ENCODE measurements around the gene NUP50. TPM values are rescaled to one million over a fixed set of nuclear protein-coding genes. Genes with fewer than 3 reads are reported as not detected.
"Not testable (repeated sequence)": the region's sequence is repeated elsewhere in the genome, so short reads cannot be mapped to it uniquely, and the experiment has no call there.

NUP50 gene
- polyA plus RNA-seq, 1 donor: 75.0 TPM

DNA sequence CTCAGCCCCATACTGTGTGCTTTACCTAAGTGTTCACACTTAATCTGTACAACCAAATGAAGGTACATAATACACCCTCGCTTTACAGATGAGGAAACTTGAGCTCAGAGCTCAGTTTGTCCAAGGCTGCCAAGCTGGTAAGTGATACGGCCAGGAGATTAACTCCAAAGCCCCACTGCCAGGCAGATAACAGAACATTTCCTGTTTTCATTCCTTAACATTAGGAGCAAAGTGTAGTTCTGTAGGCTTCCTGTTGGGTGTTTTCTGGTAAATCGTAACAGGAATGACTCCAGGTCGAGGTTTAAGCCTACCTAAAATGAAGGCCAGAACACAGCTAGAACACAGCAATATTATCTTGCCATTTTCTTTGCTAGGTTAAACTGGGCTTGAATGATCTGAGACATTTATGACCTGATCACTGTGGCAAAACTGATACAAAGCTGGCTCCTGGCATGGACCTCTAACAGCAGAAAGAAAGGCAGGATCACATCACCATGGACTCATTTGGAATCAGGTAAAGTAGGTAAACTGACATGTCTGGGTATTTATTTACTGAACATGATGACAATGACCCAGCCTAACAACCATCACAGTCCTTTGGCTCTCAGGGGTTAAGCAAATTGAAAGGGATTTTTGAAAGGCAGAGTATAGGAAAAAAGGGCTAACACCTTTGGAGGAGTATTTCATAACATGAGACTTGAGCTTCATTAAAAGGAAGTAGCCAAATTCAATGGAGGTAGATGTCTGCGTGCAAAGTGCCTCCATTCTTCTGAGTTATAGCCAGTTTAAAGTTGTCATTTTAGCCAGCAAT lies 3.9 kb upstream of the NUP50 start:
- no peak for DNase-seq

DNA sequence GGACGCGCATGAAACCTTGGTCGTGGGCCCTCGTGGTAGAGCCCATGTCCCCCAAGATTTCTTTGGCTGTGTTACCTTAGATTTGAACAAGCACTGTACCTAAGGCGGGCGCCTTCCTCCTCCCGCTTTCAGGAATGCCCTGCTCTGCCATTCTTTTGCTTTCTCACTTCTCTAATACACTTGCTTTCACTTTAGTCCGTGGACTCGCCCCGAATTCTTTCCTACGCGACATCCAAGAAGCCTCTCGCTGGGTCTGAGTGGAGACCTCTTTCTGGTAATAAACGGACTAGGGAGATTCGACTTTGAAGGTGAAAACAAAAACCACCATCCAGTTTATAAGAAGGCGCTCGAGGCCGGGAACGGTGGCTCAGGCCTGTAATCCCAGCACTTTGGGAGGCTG lies 1.2 kb upstream of the NUP50 start:
- no peak for DNase-seq

DNA sequence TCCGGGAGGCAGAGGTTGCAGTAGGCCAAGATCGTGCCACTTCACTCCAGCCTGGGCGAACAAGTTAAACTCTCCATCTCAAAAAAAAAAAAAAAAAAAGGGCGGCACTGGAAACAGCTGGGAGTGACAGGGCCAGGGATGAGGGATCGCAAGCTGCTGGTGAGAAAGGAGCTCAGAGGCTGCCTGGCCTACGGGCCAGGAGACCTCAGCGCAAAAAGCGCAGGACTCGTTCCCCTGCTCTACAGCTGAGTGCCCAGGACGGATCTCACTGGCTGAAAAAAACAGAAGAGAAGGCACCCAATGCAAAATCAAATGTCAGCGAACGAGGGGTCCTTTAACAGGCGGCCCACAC lies 650 bp upstream of the NUP50 start:
- DNase-seq: no peak

DNA sequence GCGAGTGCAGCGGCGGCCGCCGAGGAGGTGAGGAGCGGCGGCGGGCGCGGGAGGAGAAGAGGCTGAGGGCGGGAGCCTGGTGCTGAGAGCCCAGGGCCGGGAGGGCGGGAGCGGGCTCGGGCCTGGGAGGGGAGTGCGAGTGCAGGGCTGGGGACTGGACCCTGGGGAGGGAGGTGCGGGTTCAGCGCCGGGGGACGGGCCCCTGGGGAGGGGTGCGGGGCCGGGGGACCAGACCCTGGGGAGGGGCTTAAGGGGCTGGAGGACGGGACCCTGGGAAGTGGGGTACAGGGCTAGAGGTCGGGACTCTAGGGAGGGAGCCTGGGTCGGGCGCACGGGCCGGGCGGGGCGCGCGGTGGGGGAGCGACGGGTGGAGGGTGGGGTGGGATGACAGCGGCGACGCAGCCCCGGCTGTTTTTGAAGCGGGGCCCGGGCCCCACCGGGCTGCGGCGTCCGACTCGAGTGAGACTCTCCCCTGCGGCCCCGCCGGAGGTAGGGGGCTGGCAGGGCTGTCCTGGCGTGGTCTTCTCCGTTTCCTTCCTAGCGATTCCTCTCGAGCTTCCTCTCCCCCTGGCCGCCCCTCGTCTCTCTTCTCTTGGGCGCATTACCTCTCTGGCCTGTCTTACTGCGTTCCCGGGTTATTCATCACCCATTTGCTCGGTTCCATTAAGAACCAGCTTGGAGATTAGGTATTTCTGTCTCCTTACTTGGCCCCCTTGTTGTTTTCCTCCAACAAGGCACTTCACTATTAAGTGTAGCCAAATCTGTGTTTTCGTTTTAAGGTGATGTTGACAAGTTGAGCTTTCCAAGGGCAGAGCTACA lies 754 bp downstream of the NUP50 start:
- DNase-seq: no peak

DNA sequence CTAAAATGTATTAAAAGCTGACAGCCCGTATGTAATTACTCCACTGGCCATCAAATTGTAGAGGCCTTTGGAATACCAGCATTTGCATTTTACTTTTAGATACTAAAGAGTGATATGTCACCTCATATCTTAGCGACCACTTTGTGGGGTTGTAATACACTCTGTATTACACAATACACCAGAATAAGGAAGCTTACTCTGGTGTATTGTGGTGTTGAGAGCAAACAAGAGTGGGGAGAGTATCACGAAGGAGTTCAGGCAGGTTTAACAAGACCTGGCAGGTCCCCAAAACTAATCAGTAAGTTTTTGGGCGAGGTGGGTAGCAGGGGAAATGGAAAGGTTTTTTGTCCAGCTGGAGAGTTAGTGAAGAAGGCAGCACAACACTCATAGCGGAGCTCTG lies 3.2 kb downstream of the NUP50 start:
- no peak for DNase-seq

DNA sequence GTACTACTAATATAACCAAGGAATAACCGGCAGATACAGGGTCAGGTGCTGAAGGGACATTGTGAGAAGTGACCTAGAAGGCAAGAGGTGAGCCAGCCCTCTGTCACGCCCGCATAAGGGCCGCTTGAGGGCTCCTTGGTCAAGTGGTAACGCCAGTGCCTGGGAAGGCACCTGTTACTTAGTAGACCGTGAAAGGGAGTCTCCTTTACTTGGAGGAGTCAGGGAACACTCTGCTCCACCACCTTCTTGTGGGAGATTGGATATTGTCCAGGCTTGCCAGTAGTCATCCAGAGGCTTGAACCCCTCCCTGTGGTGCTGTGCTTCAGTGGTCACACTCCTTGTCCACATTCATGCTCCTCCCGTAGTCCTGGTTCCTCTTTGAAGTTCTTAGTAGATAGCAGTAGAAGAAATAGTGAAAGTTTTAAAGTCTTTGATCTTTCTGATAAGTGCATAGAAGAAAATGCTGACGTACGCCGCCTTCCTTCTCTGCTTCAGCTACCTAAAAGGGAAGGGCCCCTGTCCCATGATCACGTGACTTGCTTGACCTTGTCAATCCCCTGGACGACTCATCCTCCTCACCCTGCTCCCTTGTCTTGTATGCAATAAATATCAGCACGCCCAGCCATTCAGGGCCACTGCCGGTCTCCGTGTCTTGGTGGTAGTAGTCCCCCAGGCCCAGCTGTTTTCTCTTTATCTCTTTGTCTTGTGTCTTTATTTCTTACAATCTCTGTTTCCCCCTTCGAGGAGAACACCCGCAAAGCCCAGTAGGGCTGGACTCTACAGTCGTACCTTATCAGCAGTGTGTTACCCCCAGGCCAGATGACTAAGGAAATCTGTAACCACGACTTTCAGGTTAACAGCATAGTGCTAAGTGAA lies 6.1 kb downstream of the NUP50 start:
- no peak for DNase-seq

DNA sequence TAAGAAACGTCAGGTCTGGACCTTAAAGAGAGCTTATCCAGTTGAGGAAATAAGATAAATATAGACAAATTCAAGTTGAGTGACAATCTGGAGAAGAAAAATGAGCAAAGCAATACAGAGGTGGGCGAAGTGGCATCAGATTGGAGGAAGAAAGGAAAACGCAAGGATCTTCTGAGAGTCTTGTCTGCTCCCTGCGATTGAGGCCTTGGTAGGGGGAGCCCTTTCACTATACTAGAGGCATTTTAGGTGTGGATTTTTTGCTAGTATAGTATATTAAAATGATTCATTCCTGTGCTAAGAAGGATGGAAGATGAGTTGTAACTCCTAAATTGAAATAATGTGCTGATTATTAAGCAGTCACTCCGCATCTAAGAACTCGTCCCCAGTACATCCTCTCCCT lies 8.1 kb downstream of the NUP50 start:
- no peak for DNase-seq

DNA sequence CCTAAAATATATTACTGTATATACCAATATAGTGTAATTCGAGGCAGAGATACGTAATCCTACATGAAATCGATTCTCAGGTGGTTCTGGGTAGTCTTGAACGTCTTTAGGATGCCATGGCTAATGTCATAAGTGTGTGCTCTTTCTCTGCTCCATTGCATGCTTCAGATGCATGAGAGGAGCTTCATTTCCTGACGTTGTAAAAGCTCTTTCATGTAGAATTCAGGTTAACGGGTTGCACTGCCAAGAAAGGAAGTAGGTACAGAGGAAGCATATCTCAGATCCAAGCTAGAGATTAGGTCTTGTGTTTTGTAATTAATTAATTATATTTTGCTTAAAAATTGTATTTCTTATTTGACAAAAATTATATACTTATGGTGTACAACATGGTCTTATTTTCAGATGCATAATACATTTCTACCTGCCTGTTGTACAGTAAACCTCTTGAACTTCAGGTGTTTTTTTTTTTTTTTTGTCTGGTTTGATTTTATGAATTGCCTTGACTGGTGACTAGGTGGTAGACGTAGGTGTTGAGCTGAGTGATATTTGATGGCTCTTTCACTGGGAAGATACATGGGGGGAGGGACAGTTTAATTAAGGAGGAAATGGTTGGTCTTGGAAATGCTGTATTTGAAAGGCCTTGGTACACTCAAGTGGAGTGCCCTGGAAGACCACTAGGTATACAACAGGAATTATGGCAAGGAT lies 9.3 kb downstream of the NUP50 start:
- no peak for DNase-seq

DNA sequence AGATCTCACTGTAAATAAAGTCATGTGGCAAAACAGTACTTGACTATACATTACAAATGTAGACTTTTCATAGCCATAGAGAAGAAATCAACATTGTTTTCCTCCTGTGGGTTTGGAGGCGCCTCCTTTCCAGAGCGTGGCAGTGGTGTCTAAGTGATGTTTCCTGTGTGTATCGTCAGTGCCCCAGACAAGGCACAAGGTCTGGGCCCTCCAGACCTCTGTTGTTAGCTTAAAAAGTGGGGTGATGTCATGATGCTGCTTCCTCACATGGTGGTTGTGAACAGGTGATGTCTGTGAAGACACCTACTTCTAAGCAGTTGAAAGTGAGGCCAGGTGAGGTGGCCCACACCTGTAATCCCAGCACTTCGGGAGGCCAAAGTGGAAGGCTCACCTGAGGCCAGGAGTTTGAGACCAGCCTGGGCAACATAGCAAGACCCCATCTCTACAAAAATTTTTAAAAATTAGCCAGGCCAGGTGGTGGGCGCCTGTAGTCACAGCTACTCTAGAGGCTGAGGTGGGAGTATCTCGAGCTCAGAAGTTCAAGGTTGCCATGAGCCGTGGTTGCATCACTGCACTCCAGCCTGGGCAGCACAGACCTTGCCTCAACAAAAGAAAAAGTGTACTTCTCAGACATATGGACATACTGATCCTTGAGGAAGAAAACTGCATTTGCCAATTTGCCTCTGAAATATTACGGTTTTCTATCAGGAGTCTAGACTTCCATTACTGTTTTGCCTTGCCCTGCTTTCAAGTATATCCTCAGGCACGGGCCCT lies 15.7 kb downstream of the NUP50 start:
- no peak for DNase-seq

DNA sequence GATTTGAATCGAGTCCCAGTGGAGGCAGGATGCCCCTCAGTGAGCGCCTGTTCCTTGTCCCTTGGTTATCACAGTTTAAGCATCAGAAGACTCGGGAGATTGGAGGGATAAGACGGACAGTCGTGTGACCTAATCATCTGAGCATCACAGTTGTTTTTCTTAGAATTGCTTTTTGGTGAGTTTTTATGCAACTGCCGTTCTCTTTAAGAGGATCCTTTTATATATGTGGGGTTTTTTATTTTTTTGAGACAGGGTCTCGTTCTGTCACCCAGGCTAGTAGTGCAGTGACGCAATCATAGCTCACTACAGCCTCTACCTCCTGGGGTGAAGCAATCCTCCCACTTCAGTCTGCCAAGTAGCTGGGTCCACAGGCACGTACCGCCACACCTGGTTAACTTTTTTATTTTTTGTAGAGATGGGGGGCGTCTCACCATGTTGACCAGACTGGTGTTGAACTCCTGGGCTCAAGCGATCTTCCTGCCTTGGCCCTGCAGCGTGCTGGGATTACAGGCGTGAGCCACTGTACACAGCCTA lies 16.5 kb downstream of the NUP50 start:
- no peak for DNase-seq

DNA sequence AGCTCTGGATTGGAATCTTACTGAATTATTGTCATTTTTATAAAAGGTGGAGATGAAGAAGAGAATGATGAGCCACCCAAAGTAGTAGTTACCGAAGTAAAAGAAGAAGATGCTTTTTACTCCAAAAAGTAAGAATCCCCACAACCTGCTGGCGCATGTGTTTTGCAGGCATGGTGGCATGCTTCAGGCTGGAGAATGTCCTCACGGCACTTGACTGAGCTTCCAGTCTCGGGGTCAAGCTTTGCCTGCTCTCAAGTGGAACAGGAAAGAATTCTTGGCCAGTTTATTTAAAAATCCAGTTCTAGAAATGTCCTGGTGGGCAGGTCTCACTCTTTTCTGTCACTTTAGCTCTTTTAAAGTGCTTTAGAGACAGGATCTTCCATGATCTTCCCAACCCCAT lies 17.5 kb downstream of the NUP50 start:
- no peak for DNase-seq

DNA sequence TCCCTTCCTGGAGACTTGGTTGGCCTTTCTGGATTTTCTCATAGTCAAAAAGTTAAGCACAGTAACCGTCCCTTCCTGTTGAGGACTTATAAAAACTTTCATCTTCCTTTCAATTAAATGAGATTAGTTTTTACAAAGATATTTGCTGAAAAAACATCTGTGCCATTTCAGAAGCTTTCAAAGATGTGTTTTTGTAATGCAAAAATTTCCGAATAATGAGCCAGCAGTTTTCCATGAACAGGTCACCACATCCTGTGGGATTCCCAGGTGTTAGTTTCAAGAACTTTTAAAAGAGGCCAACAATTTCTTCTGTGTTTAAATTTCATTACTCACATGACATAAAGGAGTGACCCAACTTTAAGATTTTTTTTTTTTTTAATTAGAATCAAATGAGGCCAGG lies 18.0 kb downstream of the NUP50 start:
- DNase-seq: no peak

DNA sequence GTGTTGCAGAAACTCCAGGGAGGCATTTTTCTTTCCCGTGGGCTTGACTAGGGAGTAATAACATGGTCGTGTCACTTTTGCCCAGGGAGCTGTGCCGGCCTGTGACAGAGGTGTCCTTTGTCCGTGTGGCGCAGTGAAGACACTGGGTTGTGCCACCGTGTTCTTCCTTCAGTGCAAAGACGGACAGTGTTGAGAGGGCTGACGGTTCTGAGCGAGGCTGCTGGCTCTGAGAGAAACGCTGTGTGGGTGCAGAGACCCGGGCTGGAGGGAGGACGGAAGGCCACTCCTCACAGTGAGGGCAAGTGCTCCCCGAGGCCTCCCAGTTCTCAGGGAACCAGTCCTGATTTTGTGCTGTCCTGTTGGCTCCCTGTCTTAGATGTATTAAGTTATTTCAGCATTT lies 20.2 kb downstream of the NUP50 start:
- no peak for DNase-seq

DNA sequence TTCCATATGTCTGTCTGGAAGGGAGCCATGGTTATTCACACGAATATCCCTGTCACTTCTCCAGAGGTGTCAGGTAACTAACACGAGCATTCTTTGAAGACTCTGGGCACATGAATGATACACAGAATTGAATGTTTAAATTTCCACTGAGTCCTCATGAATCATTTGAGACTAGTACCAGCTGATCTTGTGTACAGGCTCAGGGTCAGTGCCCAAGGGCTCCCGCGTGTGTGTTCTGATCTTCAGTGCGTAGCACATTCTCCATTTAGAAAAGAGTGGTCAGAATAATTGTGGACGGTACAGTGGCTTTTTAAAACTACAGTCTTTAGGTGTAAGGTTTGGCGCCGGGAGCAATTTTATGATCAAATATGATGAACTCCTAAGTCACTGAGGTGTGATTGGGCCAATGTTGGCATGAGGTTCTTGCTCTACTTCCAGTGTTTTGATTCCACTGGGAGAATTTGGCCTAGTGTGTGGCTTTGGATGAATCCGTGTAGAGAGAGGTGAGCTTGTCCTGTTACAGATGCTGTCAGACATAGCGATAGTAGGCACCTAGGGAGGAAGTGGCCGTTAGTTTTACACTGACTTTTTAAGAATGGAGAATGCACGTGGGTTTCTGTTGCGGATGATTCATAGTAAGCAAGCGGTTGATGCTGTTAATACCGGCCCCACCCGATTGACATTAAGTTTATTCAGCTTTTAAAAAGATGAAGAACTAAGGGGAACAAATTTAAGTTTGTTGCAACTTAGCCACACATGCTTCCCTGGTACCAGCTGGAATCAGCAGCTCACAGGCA lies 22.2 kb downstream of the NUP50 start:
- DNase-seq: no peak

DNA sequence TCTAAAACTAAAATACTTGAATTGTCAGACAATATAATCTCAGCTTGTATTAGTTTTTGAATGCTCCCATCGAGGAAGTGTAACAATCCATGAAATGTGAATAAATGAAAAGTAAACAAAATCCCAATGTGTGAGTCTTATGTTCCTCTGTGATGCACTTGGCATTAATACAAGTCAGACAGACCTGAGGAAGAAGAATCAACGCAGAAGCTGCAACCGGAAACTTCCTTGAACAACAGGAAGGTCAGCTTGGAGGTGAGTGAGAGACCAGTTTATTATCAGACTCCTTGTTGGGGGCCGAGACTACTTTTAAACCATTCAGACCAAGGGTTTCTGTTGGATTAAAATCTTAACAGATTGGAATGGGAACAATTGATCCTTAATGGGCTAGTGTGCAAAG lies 24.2 kb downstream of the NUP50 start:
- no peak for DNase-seq

DNA sequence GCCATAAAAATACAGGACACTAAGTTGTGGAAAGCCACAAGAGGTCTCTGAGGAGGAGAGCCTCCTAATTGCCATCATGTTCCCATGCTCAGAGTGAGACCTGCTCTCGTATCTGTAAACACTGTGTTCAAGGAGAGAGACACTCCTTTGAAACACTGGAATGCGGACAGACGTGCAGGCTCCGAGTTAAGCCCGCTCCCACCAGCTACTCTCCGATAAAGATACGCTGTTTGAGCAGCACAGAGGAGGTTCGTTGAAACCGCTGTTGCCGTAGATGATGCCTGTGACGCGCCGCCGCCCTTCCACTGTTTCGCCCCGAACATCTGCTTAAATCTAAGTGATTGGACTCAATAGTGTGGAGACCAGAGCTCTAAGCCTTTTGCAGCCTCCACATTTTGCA lies 25.1 kb downstream of the NUP50 start:
- DNase-seq: no peak

DNA sequence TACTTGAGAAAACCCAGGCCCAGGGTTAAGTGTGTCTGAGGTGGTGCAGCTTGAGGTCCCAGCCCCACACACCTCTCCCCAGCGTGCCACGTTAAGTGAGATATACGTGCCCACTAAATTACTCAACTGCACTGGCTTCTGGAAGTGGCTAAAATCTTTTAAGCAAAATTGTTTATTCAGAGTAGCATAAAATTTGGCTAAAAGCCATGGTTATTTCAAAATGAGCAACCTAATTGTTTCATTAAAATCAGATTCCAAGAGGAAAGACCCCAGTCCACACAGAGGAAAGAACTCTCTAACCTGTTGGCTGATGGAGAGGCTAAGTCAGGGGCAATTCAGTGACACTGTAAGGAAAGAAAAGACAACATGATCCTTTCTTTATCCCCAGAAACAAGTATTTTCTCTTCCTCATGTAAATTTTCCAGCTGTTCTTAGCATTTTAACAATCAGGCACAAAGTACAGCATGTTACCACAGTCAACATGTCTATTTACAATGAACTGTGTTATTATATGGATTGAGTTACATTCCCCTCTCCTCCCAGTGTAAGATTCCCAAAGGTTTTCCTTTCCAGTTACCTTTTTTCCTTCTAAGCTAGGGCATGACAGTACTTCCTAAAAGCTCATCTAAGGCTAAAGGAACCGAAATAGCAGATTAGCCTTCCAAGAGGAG lies 26.6 kb downstream of the NUP50 start:
- DNase-seq: no peak

DNA sequence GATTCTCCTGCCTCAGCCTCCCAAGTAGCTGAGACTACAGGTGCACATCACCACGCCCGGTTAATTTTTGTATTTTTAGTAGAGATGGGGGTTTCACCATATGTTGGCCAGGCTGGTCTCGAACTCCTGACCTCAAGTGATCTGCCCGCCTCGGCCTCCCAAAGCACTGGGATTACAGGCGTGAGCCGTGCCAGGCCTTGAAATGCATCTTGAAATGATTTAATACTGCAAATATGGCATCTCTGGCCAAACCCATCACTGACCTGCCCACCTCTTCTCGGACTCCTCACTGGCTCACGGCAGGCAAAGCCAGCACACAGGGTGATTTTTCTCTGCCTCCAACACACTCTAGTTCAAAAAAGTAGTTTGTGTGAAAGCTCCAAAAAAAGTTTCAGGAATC lies 28.0 kb downstream of the NUP50 start:
- DNase-seq: not testable (repeated sequence)

DNA sequence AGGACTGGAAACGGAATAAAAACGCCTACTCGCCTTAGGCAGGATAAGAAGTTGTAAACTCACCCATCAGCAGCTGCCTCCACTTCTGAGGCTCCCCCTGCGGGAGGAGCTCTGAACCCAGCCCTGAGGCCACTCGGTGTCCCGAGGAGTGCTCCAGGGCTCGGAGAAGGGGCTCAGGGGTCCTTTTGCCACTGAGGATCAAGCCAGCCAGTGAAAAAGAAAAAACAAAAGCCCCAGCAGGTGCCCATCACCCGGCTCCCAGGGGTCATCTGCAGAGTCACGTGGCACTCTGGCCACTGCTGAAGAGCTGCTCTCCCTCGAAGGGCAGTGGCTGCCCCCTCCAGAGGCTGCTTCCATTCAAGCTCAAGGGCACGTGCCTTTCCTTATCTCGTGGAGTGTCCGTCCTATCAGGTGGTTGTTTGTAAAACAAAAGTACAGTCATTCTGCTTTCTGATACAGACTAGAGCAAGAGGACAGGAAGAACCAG lies 29.0 kb downstream of the NUP50 start:
- no peak for DNase-seq

Measured in left kidney (tissue), 2 donors.